ENCODE measurements around the gene UBE2G2.

DNA sequence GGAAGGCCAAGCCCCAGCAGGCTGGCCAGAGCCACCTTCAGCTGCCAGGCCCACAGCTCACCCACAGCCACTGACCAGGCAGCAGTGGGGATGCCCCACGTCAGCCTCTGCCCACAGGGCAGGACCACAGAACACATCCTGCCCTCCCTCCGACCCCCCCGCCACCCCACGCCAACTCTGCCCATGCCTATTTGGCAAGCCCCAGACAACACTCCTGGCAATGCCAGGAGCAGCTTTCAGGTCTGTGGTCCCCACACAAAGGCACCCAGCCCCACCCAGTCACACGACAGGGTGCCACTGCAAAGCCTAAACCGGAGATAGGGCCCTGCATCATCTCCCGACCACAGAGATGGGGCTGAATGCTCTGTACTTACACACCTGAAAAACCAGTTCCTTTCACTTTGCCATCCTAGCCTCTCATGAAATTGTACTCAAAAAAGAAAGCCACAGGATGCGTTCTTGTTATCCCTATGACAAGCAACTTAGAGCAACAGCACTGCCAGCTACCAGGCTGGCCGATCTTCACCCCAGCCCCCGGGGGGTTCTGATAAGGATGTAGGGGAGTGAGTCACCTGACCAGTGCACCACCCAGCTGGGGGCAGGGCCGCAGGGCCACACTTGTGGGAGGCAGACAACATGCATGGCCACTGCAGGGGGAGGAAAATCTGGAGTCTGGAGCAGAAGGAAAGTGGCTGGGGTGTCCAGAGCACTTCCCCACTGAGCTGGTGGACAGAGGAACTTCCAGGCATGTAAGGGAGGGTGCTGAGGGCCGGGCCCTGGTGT lies 36.2 kb downstream of the UBE2G2 start:
- TF ChIP-seq EZH2phosphoT487 (IDR thresholded peaks at IDR 0.05; ENCODE audit: insufficient read depth, low read depth) (no peak), EZH2 (IDR thresholded peaks at IDR 0.05; ENCODE audit: insufficient read depth, poor library complexity, severe bottlenecking) (no peak)
